ENCODE data around the gene CCDC122.

- TF ChIP-seq CTCF (IDR thresholded peaks at IDR 0.05), result no peak
- no peak for TF ChIP-seq POLR2A (IDR thresholded peaks at IDR 0.05)
Observed at GRCh38 chr13:43872181-43872580, 7.4 kb downstream of the CCDC122 start.
